Activated naive CD4-positive, alpha-beta T cell (primary cell): ENCODE results near the gene MAP2K2.

ENCODE experiments used
- DNase-seq, 4 experiments: peaks; one replicate each; lab custom pipeline; 2025; lab: John Stamatoyannopoulos, UW

MAP2K2 gene

DNA sequence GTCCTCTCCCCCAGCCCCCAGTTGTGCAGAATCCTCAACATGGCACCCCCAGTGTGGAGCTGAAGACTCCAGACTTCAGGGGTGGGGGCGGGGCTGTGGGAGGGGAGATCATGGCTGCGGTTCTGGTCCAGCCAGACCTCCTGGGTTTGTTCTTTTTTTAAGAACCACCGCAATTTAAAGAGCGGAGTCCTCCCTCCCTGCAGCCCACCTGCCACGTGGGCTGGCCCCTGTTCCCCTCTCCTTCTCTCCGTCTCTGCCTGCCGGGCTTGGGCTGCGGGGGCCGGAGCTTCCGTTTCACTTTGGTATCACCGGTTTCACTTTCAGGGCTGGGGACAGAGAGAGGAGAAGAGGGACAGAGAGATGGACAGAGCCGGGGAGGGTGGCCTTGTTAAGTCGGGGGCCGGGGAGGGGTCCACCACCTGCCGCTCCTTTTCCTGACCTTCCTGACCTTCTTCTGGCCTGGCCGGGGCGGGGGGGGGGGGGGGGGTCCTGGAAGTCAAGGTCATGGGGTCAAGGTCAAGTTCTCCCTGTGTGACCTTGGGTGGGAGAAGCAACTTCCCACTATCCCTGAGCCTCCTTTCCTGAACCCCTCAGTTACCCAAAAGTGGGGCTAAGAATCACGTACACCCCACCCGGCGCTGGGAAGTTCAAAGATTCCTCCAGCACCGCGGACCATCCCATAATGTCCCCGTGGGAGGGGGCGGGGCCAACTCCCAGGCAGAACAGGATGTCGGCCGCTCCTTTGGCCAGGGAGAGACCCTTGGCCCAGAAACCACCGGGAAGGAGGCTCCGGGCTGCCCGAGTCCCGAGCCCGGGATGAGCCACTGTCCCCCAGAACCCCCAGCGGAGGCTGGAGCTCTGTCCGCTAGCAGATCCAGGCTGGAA, 45.9 kb downstream of the MAP2K2 start:
- peak in 2 of 4 experiments; percentile 22 to 40 for DNase-seq

DNA sequence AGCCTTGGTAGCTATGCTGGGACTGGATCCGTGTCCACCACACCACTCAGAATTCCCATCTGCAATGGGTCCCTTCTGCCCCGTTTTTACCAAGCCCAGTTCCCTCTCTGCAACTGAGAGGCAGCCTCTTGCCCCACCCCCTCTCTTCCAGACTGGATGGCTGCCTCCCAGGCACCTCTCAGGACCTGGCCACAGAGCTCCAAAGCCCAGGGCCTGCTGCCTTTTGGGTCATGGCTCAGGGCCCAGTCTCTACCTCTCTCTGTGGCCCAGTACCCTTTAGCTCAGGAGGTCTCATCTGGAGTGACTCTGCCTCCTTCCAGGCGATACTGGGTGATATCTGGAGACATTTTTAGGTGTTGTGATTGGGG, 46.9 kb downstream of the MAP2K2 start:
- DNase-seq: no peak

DNA sequence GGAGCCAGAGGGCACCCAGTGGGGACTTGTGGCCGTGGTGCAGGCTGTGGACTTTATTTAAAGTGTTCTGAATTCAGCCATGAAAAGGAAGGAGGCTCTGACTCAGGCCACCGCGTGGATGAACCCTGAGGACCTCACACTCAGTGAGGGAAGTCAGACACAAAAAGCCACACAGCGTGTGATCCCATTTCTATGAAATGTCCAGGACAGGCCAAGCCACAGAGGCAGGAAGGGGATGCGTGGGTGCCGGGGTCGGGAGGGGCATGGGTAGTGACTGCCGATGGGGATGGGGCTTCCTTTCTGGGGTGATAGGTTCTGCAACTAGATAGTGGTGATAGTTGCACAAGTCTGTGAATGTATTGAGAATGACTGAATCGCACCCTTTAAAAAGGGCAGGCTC, 48.5 kb downstream of the MAP2K2 start:
- no peak for DNase-seq

DNA sequence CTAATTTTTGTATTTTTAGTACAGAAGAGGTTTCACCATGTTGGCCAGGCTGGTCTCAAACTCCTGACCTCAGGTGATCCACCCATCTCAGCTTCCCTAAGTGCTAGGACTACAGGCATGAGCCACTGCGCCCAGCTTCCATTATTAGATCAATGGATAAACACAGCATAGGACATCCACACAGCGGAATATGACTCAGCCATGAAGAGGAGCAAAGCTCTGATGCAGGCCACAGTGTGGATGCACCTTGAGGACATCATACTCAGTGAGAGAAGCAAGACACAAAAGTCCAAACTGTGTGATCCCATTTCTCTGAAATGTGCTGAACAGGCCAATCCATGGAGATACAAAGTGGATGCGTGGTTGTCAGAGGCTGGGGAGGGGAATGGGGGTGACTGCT, 52.3 kb downstream of the MAP2K2 start:
- no peak for DNase-seq

DNA sequence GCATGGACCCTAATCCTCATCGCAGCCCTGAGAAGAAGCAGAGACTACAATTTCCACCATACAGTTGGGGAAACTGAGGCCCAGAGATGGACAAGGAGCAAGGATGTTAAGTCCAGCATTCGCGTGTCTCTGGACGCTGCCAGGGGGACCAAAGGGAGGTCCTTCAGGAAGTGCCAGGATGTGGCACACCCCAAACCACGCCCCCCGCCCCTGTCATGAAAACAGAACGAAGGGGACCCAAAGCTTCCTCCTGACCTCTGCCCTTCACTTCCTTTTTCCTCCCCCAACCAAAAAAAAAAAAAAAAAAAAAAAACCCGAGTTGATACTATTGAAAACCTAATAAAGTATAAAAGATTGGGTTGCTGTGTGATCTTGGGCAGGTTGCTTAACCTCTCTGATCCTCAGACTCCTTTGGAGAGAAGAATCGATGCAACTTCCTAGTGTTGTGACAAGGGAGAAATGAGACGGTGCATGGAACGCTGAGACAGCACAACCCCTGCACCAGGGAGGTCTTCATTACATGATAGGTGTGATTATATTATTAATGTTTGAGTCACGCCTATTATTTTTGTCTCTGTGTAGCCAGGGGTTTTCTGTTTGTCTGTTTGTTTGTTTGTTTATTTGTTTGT, 54.5 kb downstream of the MAP2K2 start:
- DNase-seq: peak in 2 of 4 experiments; percentile 28 to 33

DNA sequence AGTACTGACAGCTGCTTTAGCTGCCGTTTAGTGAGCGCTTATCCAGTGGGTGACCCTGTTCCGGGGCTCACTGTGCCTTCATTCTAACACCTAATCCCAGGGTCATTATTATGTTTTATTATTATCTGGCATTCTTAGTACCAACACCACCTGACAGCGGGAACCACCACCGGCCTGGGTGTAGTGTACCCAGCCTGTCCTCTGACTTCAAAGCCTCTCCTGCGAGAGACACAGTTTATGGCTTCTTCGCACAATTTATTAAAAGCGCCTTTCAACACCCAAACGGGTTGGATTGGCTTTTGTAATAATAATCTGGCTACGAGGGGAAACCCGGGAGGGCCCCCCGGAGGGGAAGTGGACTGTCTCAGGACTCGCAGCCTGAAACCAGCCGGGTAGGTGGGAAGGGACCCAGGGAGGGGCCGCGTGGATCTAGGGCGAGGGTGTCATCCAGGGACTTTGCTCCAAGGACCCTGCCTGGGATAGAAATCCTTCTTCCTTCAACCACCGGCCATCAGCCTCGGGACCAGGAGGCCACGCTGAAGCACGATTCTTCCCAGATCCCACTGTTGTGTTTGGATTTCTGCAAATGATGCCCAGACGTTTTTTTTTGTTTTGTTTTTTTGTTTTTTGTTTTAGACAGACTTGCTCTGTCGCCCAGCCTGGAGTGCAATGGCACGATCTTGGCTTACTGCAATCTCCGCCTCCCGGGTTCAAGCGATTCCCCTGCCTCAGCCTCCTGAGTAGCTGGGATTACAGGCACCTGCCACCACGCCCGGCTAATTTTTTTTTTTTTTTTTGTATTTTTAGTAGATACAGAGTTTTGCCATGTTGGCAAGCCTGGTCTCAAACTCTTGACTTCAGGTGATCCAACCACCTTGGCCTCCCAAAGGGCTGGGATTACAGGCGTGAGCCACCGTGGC, 55.6 kb downstream of the MAP2K2 start:
- no peak for DNase-seq

DNA sequence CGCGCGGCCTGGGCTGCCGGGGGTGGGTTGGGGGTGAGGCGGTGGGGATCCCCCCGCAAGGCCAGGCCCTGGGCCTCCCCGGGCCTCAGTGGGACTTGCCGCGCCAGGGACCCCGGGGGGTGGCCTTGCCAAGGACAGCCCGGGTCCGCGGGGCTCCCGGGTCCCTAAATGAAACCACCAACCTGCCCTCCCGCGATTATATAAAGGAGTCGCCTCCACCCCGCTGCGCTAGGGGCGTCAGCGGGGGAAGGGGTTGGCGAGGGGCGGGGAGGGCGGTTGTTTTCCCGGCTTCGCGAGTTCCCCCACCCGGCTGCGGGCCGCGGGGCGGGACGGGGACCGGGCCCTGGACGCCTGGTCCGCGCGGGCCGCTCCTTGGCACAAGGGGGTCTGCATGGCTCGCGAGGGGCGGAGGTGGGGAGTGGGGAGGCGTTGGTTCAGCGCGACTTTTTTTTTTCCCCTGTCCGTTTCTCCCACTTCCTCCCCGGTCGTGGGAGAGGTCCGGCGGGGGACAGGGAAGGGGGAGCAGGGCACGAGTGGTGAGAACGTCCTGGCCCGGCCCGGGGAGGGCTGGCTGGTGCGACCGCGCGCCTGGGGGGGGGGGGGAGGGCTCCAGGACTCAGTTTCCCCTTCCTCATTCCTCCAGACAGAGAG, 56.4 kb downstream of the MAP2K2 start:
- peak in 2 of 4 experiments; percentile 66 to 70 for DNase-seq

DNA sequence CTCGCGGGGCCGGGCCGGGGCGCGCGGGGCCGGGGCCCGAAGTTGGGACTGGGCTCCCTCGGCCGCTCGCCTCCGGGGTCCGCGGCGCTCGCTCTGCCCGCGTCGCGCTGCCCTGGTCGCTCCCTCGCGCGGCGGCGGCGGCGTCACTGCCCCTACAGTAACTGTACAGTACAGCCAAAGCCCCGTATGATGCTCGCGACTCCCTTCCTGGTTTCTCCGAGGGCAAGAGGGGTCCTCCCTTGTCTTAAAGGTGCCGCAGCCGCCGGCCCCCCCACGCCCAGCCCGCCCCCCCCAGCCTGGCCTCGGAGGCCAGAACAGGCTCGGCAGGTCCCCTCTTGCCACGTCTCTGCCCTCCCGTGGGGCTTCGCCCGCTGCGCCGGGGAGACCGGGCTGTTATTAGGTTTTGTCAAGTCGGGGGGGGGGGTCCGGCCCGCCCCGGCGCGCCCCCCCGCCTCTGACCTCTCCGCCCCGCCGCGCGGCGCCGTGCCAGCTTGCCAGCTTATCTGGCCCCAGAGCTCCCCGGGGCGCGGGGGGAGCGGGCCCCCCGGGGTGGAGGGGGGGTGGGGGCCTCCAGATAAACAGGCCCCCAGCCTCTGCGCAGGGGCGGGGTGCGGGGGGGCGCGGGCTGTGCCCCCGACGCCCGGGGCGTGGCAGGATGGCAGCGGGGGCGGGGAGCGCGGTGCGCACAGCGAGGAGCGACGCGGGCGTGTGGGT, 57.1 kb downstream of the MAP2K2 start, which contains the start of gene ZBTB7A:
TSS of gene ZBTB7A (minus strand) at position 218 of the 714 bp plus-strand sequence. CDS start 11,667 bp downstream, outside the sequence.
- DNase-seq: peak in 3 of 4 experiments; percentile 40 to 81 (median 76)

DNA sequence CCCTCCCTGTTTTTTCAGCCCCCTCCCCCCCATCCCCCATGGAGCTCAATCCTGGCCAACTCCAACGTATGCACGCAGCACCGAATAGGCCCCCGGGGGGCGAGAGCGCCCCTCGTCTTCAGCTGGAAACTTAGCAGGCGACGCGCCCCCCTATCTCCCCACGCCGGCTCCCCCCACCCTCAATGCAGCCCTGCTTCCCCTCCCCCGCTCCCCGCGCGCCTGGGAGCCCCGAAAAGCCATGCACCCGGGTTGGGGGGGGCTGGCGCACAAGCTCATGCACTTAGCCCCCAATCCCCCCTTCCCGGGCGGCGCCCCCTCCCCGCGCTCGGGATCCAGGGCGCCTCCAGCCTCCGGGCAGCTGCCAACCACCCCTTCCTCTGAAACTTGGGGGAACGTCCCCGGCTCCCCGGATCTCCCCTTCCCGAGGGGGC, 57.7 kb downstream of the MAP2K2 start:
- DNase-seq: peak in 2 of 4 experiments; percentile 59 to 72

DNA sequence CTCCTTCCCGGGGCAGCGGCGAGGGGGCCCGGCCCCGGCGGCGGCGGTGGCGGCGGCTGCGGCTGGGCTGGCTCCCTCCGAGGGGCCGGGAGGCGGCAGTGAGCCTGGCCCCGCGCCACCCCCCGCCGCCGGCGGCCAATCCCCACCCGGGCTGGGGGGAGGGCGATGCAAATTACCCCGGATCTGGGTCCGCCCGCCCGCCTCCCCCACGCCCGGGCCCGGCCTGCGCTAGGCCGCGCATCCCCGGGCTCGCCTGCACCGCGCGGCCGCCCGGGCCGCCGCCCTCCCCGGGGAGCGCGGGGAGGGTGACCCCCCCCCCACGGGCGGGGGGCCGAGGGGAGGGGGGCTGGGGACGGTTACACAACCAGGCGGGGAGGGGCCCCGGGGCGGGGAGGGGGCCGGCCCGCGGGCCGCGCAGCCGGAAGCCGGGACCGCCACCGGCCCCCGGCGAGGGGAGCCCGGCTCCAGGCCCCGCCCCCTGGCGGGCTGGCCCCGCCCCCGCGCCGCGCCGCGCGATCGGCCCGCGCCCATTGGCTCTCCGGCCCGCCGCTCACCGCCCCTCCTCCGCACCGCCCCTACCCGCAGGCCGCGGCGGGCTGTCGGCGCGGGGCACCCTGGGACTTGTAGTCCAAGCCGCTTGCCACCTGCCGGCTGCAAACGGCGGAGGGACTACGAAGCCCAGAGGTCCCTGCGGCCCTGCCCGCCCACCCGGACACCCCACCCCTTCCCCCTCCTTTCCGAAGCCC, 58.3 kb downstream of the MAP2K2 start:
- peak; percentile 84 to 97 (median 90) for DNase-seq

DNA sequence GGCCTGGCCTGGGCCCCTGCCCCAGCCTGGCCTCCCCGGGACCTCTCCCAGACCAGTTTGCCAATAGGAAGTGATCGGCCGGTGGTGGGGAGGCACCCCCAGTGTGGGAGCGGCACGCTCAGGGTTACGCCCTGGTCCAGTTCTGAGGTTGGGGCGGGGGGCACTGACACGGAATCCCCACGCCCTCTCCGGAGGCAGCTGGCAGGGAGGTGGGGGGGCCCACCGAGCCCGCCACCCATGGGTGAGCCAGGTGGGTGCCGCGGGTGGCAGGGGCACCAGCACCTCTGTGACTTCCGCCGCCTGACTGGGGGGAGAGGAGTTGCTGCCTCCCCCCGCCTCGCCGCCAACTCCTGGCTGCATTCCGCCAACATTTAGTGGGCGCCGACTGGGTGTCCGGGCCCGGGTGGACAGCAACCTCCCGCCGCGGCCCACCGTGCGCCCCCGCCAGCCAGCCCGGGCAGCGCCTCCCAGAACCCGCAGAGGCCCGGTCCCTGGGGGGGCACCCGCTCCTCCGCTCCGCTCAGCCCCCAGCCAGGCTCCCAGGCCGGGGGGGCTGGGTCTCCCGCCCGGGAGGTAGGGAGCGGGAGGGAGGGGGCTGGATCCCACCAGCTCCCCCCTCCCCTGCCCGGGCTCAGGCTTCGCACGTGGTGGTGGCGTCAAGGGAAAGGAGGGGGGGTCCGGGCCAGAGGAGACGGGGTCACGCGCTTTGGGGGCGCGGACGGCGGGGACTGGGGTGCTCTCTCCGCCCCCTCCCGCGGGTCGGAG, 59.2 kb downstream of the MAP2K2 start:
- peak in 1 of 4 experiments; percentile 35 for DNase-seq

DNA sequence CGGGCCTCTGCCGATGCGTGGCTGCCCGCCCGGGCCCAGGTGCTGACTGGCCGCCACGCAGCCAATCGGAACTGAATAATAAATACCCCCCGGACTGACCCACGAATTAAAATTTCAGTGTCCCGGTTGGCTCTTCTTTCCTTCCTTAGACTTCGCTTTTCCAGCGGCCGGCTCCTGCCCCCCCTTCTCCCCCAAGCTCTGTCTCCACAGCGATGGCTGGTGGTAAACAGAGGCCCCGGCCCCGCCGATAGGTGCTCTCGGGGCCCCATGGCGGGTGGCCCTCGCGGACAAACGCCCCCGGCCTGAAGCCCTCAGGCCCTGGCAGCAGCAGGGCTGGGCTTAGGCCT, 59.8 kb downstream of the MAP2K2 start:
- no peak for DNase-seq

DNA sequence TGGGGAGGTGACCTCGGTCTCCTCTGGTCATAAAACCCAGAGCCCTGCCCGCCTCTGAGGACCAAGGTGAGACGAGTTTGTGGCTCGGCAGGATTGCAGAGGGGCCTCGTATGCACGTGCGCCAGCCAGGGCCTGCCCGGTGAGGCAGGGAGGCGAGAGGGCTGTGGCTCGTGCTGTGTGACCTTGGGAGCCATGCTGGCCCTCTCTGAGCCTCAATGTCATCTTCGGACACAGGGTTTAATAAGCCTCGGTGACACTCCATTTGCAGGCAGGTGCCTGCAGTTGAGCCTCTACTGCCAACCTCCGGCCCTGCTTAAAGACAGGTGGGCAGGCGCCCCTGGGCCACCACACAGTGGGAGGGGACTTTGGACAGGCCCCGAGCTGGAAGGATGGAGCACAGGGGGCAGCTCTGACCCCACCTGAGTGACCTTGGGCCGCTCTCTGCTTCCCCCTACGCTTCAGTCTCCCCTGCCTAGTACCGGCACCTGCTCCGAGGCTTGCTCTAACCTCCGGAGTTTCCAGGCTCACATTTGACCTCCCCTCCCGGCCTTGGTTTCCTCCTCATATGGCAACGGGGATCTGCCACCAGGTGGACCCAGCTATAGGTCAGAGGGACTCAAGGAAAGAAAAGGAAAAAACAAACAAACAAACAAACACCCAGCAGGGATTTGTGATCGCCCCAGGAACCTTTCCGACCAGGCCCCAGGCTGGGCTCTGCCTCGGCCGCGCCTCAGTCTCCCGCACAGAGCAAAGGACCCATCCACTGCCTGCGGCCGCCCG, 60.4 kb downstream of the MAP2K2 start:
- no peak for DNase-seq

DNA sequence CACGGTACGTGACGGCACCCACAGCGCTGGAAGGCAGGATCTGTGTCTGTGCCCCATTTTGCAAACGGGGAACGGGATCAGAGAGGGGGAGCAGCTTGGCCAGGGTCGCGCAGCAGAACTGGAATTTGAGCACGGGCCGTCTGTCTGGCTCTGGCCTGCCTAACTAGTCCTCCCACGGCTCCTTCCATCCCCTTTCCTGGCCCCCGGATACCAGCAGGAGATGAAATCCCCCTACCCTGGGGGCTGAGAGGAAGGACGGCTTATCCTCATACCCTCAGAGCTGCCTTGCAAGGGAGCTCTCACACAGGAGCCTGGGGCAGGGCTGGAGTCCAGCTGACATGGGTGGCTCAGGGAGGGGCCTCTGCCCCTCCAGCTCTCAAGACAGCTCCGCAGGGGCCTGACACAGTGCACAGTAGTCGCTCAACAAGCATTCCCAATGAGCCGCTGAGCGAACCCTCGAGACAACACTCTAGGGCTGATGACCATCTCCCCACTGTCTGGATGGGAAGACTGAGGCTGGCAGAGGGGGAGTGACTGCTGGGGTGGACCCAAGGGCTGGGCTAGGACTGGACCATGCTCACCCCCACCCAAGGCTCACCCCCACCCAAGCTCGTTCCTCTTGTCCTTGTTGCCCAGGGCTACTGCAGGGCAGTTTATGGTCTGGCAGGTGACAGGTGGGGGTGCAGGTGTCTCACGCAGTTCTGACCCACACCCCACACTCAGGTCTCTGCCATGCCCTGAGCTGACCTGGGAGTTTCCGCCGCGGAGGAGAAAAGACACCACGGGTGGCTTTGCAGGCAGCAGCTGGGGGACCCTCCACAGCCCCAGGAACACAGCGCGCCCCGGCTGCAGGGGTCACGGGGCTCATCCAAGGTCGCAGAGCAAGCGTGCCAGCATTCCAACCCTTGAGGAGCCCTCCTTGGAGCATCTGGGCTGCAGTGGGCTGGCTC, 61.2 kb downstream of the MAP2K2 start:
- no peak for DNase-seq

DNA sequence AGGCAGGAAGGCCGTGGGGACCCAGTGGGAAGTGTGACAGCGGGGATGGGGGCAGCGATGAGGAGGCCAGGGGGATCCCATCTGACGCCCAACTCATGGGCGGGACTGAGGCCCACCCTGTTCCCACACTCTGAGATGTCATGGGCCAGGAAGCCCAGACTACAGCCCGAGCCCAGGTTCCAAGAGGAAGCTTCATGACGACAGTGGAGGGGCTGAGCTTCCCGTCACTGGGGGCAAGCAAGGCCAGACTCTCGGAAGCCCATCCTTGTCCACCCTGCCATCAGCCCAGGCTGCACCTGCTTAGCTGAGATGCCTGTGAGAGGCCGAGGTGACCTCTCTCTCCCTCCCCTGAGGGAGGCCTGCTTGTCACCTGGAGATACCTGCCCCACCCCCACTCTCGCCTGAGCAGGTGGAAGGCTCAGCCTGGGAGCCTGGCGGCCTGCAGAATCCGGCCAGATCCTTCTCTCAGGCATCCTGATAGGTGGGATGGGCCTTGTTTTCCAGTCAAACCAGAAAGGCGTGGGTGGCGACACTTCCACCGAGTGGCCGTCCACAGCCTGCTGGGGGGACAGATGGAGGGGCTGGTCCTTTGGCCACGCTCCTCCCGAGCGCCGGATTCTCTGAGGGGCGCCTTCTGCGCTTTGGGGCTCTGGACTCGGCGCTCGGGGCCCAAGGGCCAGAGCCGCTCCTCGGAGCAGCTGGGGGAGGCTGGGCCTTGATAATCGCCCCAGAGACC, 62.1 kb downstream of the MAP2K2 start:
- DNase-seq: no peak

DNA sequence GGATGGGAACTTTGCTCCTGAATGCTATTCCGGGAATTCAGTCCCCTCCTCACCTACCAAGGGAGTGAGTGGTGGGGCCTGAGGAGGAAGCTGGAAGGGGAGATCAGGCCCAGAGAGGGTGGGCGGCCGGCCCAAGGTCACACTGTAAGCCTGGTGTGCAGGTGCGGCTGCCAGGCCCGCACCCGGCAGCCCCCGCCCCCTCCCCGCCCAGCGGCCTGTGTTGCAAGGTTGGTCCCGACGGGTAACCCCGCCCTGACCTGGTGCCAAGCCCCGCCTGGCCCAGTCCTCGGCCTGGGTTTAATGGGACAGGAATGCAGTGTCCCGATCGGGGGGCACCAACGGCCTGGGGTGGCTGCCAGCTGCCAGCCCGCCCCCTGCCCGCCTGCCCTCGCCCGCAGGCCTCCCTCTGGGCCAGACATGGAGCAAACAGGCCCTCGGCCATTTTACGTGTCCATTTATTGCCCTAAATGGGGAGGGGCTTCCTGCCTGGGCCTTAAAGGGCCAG, 62.7 kb downstream of the MAP2K2 start:
- no peak for DNase-seq
